Cardiac septum (tissue), 1 donor: Measurements from ENCODE around the gene NCCRP1. TPM values are rescaled to one million over a fixed set of nuclear protein-coding genes. Genes with fewer than 3 reads are reported as not detected.

Experiments
- DNase-seq: peaks from one replicate; pipeline ENCODE4 v3.0.0-alpha.2; 2020; ENCODE audit warnings: low spot score
- intact Hi-C: fragments of 100-400 bp; cut with DNase I; formaldehyde crosslinking; loops from one replicate; pipeline ENCODE4 v1.14.0; 2022
- total RNA-seq: library from RNA; stranded (reverse); fragmentation: NEBNext Ultra II Directional; extraction: Animal tissue kit (Norgen Biotek cat#: 25700); gene quantifications from one replicate; pipeline ENCODE4 v1.2.1, GENCODE V29; 2021
- donor health status: DM: no; HTN: no; CAD: no.

The NCCRP1 gene
- total RNA-seq, 1 donor from 2014 or later: not detected

GRCh38 chr19:39162441-39163043 is 34.2 kb upstream of the NCCRP1 start:
- no peak for DNase-seq
- intact Hi-C loops: no loop called here

GRCh38 chr19:39163621-39164020 is 33.1 kb upstream of the NCCRP1 start:
- DNase-seq: no peak
- intact Hi-C loops: no loop called here

DNA sequence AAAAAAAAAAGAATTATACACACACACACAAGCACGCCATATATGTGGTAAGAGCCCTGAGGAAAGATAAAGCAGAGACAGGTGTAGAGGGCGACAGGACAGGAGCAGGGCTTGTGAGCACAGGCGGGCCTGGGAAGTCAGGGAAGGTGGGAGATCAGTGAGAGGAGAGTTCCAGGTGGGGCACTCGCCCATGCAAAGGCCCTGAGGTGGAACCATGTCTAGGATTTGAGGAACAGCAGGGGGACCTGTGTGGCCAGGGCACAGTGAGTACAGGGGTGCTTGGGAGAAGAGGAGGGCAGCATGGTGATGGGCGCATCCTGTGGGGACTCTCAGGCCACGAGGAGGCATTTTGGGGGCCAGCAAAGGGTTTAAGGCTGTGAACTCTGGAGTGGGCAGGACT is 32.5 kb upstream of the NCCRP1 start:
- no peak for DNase-seq
- intact Hi-C loops: no loop called here

GRCh38 chr19:39165857-39166256 is 30.9 kb upstream of the NCCRP1 start:
- no peak for DNase-seq
- intact Hi-C loops: no loop called here

- DNase-seq: peak; percentile 83
- intact Hi-C loops: no loop called here
These were observed 30.0 kb upstream of the NCCRP1 start for GRCh38 chr19:39166571-39167391.

GRCh38 chr19:39167461-39168257 is 29.1 kb upstream of the NCCRP1 start:
- intact Hi-C loops: no loop called here
- DNase-seq: no peak

- intact Hi-C loops: no loop called here
- DNase-seq: no peak
These were observed 28.3 kb upstream of the NCCRP1 start for GRCh38 chr19:39168258-39169142.

DNA sequence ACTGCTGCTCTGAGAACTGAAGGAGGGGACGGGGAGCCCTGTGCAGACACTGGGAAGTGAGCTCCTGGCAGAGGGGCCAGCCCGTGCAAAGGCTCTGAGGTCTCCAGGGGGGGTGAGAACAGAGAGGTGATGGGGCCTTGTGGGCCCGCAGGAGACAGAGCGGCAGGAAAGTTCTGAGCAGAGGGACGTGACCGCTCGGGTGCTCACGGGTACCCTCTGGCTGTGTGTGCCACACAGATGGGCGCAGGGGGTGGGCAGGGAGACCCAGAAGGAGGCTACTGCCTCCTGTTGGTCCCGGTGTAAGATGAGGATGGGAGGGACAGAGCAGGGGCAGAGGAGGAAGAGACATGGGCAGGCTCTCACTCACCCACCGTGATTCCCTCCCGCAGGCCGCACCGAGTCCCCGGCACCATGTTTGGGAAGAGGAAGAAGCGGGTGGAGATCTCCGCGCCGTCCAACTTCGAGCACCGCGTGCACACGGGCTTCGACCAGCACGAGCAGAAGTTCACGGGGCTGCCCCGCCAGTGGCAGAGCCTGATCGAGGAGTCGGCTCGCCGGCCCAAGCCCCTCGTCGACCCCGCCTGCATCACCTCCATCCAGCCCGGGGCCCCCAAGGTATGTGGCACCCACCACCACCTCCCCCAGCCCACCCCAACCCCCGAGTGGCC is 27.5 kb upstream of the NCCRP1 start:
- no peak for DNase-seq
- intact Hi-C loops: no loop called here

DNA sequence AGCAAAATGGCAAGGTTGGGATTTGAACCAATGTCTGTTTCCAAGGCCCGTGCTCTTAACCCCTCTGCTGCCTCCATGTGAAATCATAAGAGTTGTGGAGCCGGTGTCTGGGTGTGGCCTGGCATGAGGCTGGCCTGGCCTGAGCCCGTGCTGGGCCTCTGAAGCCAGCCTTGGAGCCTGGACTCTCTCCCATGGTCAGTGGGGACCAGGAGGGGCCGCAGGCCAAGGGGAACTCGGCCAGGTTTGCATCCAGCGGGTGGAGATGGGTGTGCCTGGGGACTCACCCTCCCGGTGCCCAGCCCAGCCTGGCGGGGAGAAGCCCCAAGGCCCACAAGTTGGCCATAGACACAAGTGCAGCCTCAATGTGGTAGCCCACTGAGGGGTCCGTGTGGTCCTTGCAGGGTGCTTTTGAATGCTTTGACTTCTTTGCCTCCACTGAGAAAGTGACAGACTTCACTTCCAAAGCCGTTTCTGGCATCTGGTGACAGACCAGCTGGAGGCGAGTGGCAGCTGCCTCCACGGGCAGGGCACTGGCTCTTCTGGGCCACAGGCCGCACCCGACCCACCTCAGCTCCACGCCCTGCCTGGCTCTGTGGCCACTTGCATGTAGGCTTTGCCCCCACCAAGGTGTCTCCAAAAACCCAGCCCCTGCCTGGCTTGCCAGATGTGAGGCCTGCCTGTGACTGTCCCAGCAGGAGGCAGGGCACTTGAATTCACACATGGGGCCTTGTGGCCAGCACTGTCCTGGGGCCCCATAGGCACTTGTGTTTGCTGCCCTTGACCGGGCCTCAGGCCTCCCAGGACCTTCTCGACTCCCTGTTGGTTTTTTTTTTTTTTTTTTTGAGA is 26.2 kb upstream of the NCCRP1 start:
- intact Hi-C loops: no loop called here
- no peak for DNase-seq

GRCh38 chr19:39171479-39172465 is 25.0 kb upstream of the NCCRP1 start:
- DNase-seq: no peak
- intact Hi-C loops: no loop called here

GRCh38 chr19:39172700-39173501 is 23.9 kb upstream of the NCCRP1 start:
- intact Hi-C loops: no loop called here

GRCh38 chr19:39173502-39173991 is 23.2 kb upstream of the NCCRP1 start:
- DNase-seq: no peak
- intact Hi-C loops: no loop called here

More at GRCh38 chr19:39172700-39173501, 23.9 kb upstream of the NCCRP1 start:
- no peak for DNase-seq

GRCh38 chr19:39174142-39174541 is 22.6 kb upstream of the NCCRP1 start:
- DNase-seq: no peak
- intact Hi-C loops: no loop called here

DNA sequence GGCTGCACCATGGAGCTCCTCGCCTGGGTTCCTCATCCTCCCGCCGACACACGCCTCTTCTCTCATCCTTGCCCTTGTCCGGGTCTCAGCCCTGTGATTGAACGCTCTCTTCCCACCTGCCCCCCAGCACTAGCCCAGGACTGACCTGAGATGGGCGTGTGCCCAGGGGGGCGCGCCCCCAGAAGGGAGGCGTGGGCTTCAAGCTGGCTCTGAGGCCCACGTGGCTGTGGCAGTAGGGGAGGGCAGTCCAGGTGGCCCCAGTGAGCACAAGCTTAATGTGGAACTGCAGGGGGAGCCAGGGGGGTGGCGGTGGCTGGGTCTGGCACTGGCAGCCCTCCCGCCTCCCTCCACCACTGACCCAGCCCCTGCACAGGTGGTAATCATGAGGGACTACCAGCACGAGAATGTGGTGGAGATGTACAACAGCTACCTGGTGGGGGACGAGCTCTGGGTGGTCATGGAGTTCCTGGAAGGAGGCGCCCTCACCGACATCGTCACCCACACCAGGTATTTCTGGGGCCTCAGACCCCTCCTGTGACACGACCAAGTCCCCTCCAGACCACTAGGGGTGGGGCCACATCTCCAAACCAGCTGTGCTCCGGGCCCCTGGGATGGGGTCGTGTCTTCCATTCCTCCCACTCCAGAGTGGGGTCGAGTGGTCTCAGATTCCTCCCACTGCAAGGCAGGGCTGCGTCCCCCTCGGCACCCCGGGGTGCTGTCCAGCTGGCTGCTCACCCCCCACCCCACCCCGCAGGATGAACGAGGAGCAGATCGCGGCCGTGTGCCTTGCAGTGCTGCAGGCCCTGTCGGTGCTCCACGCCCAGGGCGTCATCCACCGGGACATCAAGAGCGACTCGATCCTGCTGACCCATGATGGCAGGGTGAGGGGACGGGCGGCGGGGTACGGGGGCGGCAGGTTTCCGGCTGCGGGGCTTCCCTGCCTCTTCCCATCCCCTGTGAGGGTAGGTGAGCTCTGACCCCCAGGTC is 21.9 kb upstream of the NCCRP1 start:
- intact Hi-C loops: no loop called here
- no peak for DNase-seq

DNA sequence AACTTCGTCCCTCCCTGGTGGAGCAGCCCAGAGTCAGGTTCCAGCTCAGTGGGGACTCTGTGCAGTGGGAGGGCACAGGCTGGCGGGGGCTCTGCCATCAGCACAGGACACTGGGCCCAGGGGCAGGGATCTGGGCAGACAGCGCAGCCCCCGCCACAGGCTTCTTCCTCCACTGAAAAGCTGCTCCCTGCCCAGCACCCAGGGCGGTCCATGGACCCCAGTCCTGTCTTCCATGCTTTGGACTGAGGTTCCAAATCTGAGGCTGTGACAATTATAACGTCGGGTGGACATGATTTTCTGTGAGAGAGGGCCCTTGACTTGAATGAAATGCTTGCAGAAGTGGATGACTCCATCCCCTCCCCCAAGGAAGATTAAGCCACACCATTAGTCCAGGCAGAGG is 21.2 kb upstream of the NCCRP1 start:
- intact Hi-C loops: no loop called here

More for the DNA sequence above, 21.2 kb upstream of the NCCRP1 start:
- DNase-seq: no peak
